NB4 (cell line): Measurements from ENCODE around the gene PCDHAC2.

Source experiments
- CTCF ChIP-seq: IDR thresholded peaks from one replicate; pipeline ENCODE4 v1.5.1; 2012; ENCODE audit warnings: low read depth, low read length
- MAX ChIP-seq: IDR thresholded peaks from 2 replicates; pipeline ENCODE4 v1.6.1; 2011; ENCODE audit warnings: low read depth, low read length
- MYC ChIP-seq: IDR thresholded peaks from 2 replicates; pipeline ENCODE4 v1.6.1; 2011; ENCODE audit warnings: low read depth, low read length
- POLR2A ChIP-seq: IDR thresholded peaks from 2 replicates; pipeline ENCODE4 v1.6.1; 2011; ENCODE audit warnings: mild to moderate bottlenecking; ENCODE audit not compliant: insufficient read length; ENCODE audit errors: extremely low read depth

- no peak for TF ChIP-seq CTCF
- TF ChIP-seq POLR2A, result no peak
- TF ChIP-seq MYC, result no peak
- TF ChIP-seq MAX, result no peak
These were observed 13.0 kb upstream of the PCDHAC2 start for GRCh38 chr5:140953234-140953633.
